GM12892 (cell line): Measurements from ENCODE around the gene SYNE2.

Experiments
- POLR2A ChIP-seq: IDR thresholded peaks from 2 replicates; pipeline ENCODE4 v1.6.1; 2011; ENCODE audit warnings: low read depth, low read length, control low read depth
- POLR2AphosphoS5 ChIP-seq: IDR thresholded peaks from 2 replicates; pipeline ENCODE4 v1.6.1; 2011; ENCODE audit warnings: low read depth, low read length, control low read depth

DNA sequence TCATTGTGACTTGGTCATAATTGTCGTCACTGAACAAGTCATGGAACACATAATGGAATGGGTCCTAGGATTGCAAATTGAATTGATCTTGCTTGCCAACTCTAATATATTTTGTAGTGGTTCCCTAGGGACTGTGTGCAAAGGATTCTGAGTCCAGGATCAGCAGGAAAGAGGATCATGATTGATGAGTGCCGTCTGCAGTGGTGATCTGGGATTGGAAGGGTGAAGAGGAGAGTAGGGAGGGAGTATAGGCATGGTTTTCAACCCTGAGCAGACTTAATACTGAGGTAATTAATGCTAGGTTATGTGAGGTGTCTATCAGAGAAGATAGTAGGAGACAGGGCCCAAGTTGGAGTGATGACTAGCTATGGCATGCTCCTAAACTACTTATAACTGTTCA lies 272.5 kb downstream of the SYNE2 start:
- no peak for TF ChIP-seq POLR2AphosphoS5
- TF ChIP-seq POLR2A: no peak
